ENCODE measurements around the gene NEDD4L.

DNA sequence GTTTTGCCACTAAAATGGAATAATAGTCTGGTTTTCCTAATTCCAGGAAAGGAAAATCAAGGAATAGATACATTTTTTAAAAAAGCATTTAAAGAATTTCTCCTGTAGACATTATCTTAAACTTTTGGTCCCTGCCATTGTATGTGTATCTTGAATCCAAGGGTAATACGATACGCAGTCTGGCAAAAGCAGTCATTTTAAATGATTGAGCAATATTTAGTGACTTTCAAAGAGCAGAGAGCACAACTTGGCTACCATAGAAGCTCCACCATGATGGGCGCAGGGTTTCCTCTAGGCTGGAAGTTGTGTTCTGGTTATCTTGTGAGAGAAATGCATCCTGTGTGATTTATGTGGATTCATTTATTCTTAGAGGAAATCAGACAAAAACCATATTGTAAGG, 92.9 kb downstream of the NEDD4L start:
- TF ChIP-seq ZNF274 (IDR thresholded peaks at IDR 0.05; ENCODE audit: low read length) (no peak), ZNF274 (tag by site-specific recombination; IDR thresholded peaks at IDR 0.05; ENCODE audit: borderline replicate concordance) (no peak), ZBTB8A (tag by site-specific recombination; IDR thresholded peaks at IDR 0.05) (no peak), ZNF76 (tag by site-specific recombination; IDR thresholded peaks at IDR 0.05; ENCODE audit: borderline replicate concordance, low read depth) (no peak), GFI1B (tag by site-specific recombination; IDR thresholded peaks at IDR 0.05) (no peak), ZNF670 (tag by site-specific recombination; IDR thresholded peaks at IDR 0.05; ENCODE audit: low read depth) (no peak)
- TF ChIP-seq, protein P1, sequence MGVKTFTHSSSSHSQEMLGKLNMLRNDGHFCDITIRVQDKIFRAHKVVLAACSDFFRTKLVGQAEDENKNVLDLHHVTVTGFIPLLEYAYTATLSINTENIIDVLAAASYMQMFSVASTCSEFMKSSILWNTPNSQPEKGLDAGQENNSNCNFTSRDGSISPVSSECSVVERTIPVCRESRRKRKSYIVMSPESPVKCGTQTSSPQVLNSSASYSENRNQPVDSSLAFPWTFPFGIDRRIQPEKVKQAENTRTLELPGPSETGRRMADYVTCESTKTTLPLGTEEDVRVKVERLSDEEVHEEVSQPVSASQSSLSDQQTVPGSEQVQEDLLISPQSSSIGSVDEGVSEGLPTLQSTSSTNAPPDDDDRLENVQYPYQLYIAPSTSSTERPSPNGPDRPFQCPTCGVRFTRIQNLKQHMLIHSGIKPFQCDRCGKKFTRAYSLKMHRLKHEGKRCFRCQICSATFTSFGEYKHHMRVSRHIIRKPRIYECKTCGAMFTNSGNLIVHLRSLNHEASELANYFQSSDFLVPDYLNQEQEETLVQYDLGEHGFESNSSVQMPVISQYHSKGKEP (tag by site-specific recombination; IDR thresholded peaks at IDR 0.05): no peak
- TF ChIP-seq, protein P2, sequence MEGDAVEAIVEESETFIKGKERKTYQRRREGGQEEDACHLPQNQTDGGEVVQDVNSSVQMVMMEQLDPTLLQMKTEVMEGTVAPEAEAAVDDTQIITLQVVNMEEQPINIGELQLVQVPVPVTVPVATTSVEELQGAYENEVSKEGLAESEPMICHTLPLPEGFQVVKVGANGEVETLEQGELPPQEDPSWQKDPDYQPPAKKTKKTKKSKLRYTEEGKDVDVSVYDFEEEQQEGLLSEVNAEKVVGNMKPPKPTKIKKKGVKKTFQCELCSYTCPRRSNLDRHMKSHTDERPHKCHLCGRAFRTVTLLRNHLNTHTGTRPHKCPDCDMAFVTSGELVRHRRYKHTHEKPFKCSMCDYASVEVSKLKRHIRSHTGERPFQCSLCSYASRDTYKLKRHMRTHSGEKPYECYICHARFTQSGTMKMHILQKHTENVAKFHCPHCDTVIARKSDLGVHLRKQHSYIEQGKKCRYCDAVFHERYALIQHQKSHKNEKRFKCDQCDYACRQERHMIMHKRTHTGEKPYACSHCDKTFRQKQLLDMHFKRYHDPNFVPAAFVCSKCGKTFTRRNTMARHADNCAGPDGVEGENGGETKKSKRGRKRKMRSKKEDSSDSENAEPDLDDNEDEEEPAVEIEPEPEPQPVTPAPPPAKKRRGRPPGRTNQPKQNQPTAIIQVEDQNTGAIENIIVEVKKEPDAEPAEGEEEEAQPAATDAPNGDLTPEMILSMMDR (tag by site-specific recombination; IDR thresholded peaks at IDR 0.05): no peak
- TF ChIP-seq, protein P3, sequence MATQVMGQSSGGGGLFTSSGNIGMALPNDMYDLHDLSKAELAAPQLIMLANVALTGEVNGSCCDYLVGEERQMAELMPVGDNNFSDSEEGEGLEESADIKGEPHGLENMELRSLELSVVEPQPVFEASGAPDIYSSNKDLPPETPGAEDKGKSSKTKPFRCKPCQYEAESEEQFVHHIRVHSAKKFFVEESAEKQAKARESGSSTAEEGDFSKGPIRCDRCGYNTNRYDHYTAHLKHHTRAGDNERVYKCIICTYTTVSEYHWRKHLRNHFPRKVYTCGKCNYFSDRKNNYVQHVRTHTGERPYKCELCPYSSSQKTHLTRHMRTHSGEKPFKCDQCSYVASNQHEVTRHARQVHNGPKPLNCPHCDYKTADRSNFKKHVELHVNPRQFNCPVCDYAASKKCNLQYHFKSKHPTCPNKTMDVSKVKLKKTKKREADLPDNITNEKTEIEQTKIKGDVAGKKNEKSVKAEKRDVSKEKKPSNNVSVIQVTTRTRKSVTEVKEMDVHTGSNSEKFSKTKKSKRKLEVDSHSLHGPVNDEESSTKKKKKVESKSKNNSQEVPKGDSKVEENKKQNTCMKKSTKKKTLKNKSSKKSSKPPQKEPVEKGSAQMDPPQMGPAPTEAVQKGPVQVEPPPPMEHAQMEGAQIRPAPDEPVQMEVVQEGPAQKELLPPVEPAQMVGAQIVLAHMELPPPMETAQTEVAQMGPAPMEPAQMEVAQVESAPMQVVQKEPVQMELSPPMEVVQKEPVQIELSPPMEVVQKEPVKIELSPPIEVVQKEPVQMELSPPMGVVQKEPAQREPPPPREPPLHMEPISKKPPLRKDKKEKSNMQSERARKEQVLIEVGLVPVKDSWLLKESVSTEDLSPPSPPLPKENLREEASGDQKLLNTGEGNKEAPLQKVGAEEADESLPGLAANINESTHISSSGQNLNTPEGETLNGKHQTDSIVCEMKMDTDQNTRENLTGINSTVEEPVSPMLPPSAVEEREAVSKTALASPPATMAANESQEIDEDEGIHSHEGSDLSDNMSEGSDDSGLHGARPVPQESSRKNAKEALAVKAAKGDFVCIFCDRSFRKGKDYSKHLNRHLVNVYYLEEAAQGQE (tag by site-specific recombination; IDR thresholded peaks at IDR 0.05): no peak
